ENCODE results near the gene WWP2. TPM values are rescaled to one million over a fixed set of nuclear protein-coding genes. Genes with fewer than 3 reads are reported as not detected.

Gene WWP2
- total RNA-seq, 1 experiment from 2014 or later: 38.8 TPM

GRCh38 chr16:69834807-69835466 lies 72.8 kb downstream of the WWP2 start:
- CTCF ChIA-PET: no interaction called here
- H3K9me2 ChIP-seq (ENCODE audit: insufficient read depth): no peaks in the 10 kb centered on the region

DNA sequence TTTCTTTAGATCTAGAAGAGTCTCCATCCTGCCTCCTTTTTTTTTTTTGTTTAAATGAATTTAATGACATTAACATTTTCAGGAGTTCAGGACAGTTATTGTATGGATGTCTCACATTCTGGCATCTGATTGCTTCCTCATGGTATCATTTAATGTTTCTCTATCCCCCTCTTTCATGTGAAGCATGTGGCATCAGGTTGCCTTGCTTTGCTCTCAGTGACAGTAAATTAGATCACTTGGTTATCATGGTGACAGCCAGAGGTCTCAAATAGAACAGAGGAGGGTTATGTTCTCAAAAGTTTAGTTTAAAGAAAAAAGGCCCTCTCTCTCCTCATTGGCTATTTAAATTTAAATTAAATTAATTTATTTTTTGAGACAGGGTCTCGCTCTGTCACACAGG lies 74.1 kb downstream of the WWP2 start:
- no peaks in the 10 kb centered on the region for H3K9me3 ChIP-seq (ENCODE audit: insufficient read depth, low read depth)
- H3K27me3 ChIP-seq (ENCODE audit: insufficient read depth, low read depth): no peaks in the 10 kb centered on the region
- no peaks in the 10 kb centered on the region for H4K20me1 ChIP-seq (ENCODE audit: insufficient read depth)
- peaks cover 13% of the 10 kb centered on the region for H3K4me1 ChIP-seq (replicated peaks; ENCODE audit: insufficient read depth)
- no peak overlapping the region for H2AFZ ChIP-seq
- H3K9me2 ChIP-seq (ENCODE audit: insufficient read depth): no peaks in the 10 kb centered on the region
- intact Hi-C loops (cut with micrococcal nuclease; ENCODE audit: unreplicated experiment): no loop called here
- no peaks in the 10 kb centered on the region for H3K36me3 ChIP-seq (ENCODE audit: low read depth)
- TF ChIP-seq, protein P1, sequence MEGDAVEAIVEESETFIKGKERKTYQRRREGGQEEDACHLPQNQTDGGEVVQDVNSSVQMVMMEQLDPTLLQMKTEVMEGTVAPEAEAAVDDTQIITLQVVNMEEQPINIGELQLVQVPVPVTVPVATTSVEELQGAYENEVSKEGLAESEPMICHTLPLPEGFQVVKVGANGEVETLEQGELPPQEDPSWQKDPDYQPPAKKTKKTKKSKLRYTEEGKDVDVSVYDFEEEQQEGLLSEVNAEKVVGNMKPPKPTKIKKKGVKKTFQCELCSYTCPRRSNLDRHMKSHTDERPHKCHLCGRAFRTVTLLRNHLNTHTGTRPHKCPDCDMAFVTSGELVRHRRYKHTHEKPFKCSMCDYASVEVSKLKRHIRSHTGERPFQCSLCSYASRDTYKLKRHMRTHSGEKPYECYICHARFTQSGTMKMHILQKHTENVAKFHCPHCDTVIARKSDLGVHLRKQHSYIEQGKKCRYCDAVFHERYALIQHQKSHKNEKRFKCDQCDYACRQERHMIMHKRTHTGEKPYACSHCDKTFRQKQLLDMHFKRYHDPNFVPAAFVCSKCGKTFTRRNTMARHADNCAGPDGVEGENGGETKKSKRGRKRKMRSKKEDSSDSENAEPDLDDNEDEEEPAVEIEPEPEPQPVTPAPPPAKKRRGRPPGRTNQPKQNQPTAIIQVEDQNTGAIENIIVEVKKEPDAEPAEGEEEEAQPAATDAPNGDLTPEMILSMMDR (conservative IDR thresholded peaks at IDR 0.05): no peak
- TF ChIP-seq EZH2 (IDR thresholded peaks at IDR 0.05; ENCODE audit: low read depth): no peak
- DNase-seq: no peak
- peaks cover 8% of the 10 kb centered on the region; the same call in 1 of the 2 replicates for H3F3A ChIP-seq (ENCODE audit: insufficient read depth, low read depth)
- no TSS peak for BruUV-seq (replicated peaks)
- H3K27ac ChIP-seq: no peak overlapping the region
- H3K4me2 ChIP-seq: no peak overlapping the region
- POLR2A ChIA-PET (ENCODE audit: unreplicated experiment): no interaction called here
- CTCF ChIA-PET: no interaction called here
- no peak overlapping the region for H3K4me3 ChIP-seq
- no peaks in the 10 kb centered on the region for H3K79me2 ChIP-seq (ENCODE audit: low read depth)

More at GRCh38 chr16:69834807-69835466, 72.8 kb downstream of the WWP2 start:
- Histone ChIP-seq H2AFZ (no peak overlapping the region), H3K4me3 (no peak overlapping the region), H3K79me2 (ENCODE audit: low read depth) (no peaks in the 10 kb centered on the region), H3K9me3 (ENCODE audit: insufficient read depth, low read depth) (no peaks in the 10 kb centered on the region), H3K27me3 (ENCODE audit: insufficient read depth, low read depth) (no peaks in the 10 kb centered on the region), H3K4me1 (replicated peaks; ENCODE audit: insufficient read depth) (peaks cover 13% of the 10 kb centered on the region), H3K4me2 (no peak overlapping the region), H3K27ac (no peak overlapping the region), H4K20me1 (ENCODE audit: insufficient read depth) (no peaks in the 10 kb centered on the region), H3K36me3 (ENCODE audit: low read depth) (no peaks in the 10 kb centered on the region), H3F3A (ENCODE audit: insufficient read depth, low read depth) (peaks cover 8% of the 10 kb centered on the region; the same call in 1 of the 2 replicates)
- POLR2A ChIA-PET (ENCODE audit: unreplicated experiment): no interaction called here
- BruUV-seq (replicated peaks): no TSS peak
- intact Hi-C loops (cut with micrococcal nuclease; ENCODE audit: unreplicated experiment): no loop called here
- DNase-seq: no peak
- TF ChIP-seq EZH2 (IDR thresholded peaks at IDR 0.05; ENCODE audit: low read depth): no peak
- TF ChIP-seq, protein P1 (conservative IDR thresholded peaks at IDR 0.05): no peak

DNA sequence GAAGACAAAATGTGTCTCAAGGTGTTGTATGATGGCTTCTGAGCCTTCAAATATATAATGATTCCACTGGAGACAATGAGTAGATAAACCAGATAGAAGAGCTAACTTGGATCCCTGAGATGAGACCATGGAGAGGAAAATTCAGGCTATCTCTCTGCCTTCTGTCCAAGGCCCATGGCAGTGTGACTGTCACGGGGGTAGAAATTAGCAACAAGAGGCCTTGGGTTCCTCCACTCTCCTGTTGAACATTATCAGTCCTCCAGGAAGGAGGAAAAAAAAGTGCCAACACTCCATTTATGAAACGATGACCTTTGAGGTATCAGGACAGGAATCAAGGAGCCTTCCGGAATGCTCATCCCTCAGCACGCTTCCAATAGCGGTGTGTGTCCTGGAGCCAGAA lies 75.2 kb downstream of the WWP2 start:
- no peaks in the 10 kb centered on the region for H3K9me3 ChIP-seq (ENCODE audit: insufficient read depth, low read depth)
- H3F3A ChIP-seq (ENCODE audit: insufficient read depth, low read depth): peaks cover 8% of the 10 kb centered on the region; the same call in 1 of the 2 replicates
- H3K27me3 ChIP-seq (ENCODE audit: insufficient read depth, low read depth): no peaks in the 10 kb centered on the region
- H3K4me1 ChIP-seq (replicated peaks; ENCODE audit: insufficient read depth): peaks cover 13% of the 10 kb centered on the region
- DNase-seq: no peak
- intact Hi-C loops (cut with micrococcal nuclease; ENCODE audit: unreplicated experiment): no loop called here
- ChIA-PET CTCF (no interaction called here), POLR2A (ENCODE audit: unreplicated experiment) (no interaction called here)
- H3K36me3 ChIP-seq (ENCODE audit: low read depth): no peaks in the 10 kb centered on the region
- H4K20me1 ChIP-seq (ENCODE audit: insufficient read depth): no peaks in the 10 kb centered on the region
- no TSS peak for BruUV-seq (replicated peaks)
- no peaks in the 10 kb centered on the region for H3K9me2 ChIP-seq (ENCODE audit: insufficient read depth)
- H3K27ac ChIP-seq: no peak overlapping the region
- TF ChIP-seq EZH2 (IDR thresholded peaks at IDR 0.05; ENCODE audit: low read depth): no peak
- TF ChIP-seq, protein P1 (conservative IDR thresholded peaks at IDR 0.05): no peak
- H3K4me2 ChIP-seq: no peak overlapping the region
- H3K79me2 ChIP-seq (ENCODE audit: low read depth): no peaks in the 10 kb centered on the region
- H3K4me3 ChIP-seq: no peak overlapping the region
- no peak overlapping the region for H2AFZ ChIP-seq
